ENCODE data around the gene PHACTR1. TPM values are rescaled to one million over a fixed set of nuclear protein-coding genes. Genes with fewer than 3 reads are reported as not detected.

Gene PHACTR1
- polyA plus RNA-seq, 1 of the 3 experiments (the other 2 are of a cell fraction), result 0.12 TPM

DNA sequence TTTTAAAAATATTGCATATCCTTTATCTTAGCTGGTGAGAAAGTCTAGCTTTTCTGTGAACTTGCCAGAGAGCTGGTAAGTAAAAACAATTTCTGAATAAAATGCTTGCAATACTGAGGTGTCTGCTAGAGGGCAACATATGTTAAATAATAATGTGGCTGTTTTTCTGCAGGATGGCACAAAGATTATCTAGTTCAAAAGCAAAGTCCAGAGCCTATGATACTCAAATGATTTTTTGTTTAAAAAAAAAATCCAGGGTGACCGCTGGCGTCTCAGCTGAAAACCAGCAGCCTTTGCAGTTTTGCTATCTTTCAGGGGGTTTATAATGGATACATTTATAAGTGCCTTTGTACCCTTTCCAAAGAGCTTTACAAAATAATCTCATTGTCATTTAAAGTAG is 194.9 kb downstream of the PHACTR1 start (continued):
- TF ChIP-seq TCF12 (IDR thresholded peaks at IDR 0.05) (no peak), MXI1 (IDR thresholded peaks at IDR 0.05; ENCODE audit: low read depth, low read length) (no peak)
- TF ChIP-seq, protein P1, sequence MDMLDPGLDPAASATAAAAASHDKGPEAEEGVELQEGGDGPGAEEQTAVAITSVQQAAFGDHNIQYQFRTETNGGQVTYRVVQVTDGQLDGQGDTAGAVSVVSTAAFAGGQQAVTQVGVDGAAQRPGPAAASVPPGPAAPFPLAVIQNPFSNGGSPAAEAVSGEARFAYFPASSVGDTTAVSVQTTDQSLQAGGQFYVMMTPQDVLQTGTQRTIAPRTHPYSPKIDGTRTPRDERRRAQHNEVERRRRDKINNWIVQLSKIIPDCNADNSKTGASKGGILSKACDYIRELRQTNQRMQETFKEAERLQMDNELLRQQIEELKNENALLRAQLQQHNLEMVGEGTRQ (IDR thresholded peaks at IDR 0.05; ENCODE audit: borderline replicate concordance, low read depth, low read length), result no peak
- TF ChIP-seq, protein P2, sequence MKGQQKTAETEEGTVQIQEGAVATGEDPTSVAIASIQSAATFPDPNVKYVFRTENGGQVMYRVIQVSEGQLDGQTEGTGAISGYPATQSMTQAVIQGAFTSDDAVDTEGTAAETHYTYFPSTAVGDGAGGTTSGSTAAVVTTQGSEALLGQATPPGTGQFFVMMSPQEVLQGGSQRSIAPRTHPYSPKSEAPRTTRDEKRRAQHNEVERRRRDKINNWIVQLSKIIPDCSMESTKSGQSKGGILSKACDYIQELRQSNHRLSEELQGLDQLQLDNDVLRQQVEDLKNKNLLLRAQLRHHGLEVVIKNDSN (IDR thresholded peaks at IDR 0.05; ENCODE audit: borderline replicate concordance, low read depth), result no peak

DNA sequence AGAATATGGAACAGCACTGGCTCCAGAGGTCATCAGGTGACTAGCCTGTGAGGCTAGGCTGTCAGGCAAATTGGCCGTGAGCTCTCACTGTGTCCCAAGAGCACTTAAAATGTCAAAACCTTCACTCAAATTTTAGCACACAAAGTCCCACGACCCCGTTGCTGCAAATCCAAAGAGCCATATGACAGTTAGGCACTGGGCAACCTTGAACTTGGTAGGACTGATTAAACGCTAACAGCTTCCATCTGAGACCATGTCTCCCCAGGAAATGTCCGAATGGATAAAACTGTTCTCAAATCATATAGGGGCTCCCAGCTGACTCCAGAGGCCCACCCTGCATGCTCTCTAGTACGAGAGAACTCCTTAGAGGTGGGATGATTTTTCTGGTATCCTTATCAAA is 196.6 kb downstream of the PHACTR1 start:
- WGBS (ENCODE audit: low lambda C conversion rate), result 32% methylated on average over 5 of the region's 6 CpGs
- CTCF ChIA-PET, result interaction anchor here (0.9 to 7.3 kb wide), 7 partner anchors 11 to 417 kb away, joined by 3 to 143 read pairs (median 3); partner anchors contain the start of gene TBC1D7
- Histone ChIP-seq H3K4me1 (ENCODE audit: control insufficient read depth in 1 of 2, insufficient read depth in 2 of 2, low read depth in 1 of 2, low read length in 1 of 2) (no peaks in the 10 kb centered on the region), H3K27me3 (ENCODE audit: insufficient read depth) (no peaks in the 10 kb centered on the region), H3K79me2 (ENCODE audit: insufficient read depth) (no peaks in the 10 kb centered on the region), H3F3A (replicated peaks; ENCODE audit: insufficient read depth) (no peaks in the 10 kb centered on the region), H4K20me1 (ENCODE audit: insufficient read depth) (no peaks in the 10 kb centered on the region), H3K4me2 (no peak overlapping the region), H3K36me3 (replicated peaks in 1 of 2; ENCODE audit: control insufficient read depth in 1 of 2, insufficient read depth in 2 of 2, low read length in 1 of 2) (no peaks in the 10 kb centered on the region), H3K9me3 (no peaks in the 10 kb centered on the region), H3K9me2 (no peaks in the 10 kb centered on the region), H3K4me3 (ENCODE audit: low read depth in 2 of 2, low read length in 1 of 2) (no peak overlapping the region), H3K27ac (ENCODE audit: low read depth in 2 of 2, low read length in 1 of 2) (no peak overlapping the region), H3K9ac (no peak overlapping the region), H2AFZ (ENCODE audit: low read depth) (no peak overlapping the region)
- DNase-seq, result no peak
- POLR2A ChIA-PET, result interaction anchor here (2.5 kb wide), 1 partner anchor 415 kb away, joined by 18 read pairs; the partner anchor contains the start of gene TBC1D7
- TF ChIP-seq, protein P3, sequence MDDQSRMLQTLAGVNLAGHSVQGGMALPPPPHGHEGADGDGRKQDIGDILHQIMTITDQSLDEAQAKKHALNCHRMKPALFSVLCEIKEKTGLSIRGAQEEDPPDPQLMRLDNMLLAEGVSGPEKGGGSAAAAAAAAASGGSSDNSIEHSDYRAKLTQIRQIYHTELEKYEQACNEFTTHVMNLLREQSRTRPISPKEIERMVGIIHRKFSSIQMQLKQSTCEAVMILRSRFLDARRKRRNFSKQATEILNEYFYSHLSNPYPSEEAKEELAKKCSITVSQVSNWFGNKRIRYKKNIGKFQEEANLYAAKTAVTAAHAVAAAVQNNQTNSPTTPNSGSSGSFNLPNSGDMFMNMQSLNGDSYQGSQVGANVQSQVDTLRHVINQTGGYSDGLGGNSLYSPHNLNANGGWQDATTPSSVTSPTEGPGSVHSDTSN (IDR thresholded peaks at IDR 0.05), result no peak
- TF ChIP-seq, protein P4, sequence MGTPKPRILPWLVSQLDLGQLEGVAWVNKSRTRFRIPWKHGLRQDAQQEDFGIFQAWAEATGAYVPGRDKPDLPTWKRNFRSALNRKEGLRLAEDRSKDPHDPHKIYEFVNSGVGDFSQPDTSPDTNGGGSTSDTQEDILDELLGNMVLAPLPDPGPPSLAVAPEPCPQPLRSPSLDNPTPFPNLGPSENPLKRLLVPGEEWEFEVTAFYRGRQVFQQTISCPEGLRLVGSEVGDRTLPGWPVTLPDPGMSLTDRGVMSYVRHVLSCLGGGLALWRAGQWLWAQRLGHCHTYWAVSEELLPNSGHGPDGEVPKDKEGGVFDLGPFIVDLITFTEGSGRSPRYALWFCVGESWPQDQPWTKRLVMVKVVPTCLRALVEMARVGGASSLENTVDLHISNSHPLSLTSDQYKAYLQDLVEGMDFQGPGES (IDR thresholded peaks at IDR 0.05; ENCODE audit: low read depth, low read length), result no peak
- TF ChIP-seq EP300 (IDR thresholded peaks at IDR 0.05; ENCODE audit: borderline replicate concordance in 1 of 2, low read depth in 1 of 2, low read length in 1 of 2), result no peak
- TF ChIP-seq, protein P5, sequence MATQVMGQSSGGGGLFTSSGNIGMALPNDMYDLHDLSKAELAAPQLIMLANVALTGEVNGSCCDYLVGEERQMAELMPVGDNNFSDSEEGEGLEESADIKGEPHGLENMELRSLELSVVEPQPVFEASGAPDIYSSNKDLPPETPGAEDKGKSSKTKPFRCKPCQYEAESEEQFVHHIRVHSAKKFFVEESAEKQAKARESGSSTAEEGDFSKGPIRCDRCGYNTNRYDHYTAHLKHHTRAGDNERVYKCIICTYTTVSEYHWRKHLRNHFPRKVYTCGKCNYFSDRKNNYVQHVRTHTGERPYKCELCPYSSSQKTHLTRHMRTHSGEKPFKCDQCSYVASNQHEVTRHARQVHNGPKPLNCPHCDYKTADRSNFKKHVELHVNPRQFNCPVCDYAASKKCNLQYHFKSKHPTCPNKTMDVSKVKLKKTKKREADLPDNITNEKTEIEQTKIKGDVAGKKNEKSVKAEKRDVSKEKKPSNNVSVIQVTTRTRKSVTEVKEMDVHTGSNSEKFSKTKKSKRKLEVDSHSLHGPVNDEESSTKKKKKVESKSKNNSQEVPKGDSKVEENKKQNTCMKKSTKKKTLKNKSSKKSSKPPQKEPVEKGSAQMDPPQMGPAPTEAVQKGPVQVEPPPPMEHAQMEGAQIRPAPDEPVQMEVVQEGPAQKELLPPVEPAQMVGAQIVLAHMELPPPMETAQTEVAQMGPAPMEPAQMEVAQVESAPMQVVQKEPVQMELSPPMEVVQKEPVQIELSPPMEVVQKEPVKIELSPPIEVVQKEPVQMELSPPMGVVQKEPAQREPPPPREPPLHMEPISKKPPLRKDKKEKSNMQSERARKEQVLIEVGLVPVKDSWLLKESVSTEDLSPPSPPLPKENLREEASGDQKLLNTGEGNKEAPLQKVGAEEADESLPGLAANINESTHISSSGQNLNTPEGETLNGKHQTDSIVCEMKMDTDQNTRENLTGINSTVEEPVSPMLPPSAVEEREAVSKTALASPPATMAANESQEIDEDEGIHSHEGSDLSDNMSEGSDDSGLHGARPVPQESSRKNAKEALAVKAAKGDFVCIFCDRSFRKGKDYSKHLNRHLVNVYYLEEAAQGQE (IDR thresholded peaks at IDR 0.05; ENCODE audit: low read depth, low read length), result no peak
- TF ChIP-seq RFX5 (IDR thresholded peaks at IDR 0.05; ENCODE audit: low read length), result no peak
- no peak for TF ChIP-seq SIN3A (IDR thresholded peaks at IDR 0.05; ENCODE audit: borderline replicate concordance, low read depth, low read length)
- TF ChIP-seq, protein P2 (IDR thresholded peaks at IDR 0.05; ENCODE audit: borderline replicate concordance, low read depth), result no peak
- TF ChIP-seq, protein P6, sequence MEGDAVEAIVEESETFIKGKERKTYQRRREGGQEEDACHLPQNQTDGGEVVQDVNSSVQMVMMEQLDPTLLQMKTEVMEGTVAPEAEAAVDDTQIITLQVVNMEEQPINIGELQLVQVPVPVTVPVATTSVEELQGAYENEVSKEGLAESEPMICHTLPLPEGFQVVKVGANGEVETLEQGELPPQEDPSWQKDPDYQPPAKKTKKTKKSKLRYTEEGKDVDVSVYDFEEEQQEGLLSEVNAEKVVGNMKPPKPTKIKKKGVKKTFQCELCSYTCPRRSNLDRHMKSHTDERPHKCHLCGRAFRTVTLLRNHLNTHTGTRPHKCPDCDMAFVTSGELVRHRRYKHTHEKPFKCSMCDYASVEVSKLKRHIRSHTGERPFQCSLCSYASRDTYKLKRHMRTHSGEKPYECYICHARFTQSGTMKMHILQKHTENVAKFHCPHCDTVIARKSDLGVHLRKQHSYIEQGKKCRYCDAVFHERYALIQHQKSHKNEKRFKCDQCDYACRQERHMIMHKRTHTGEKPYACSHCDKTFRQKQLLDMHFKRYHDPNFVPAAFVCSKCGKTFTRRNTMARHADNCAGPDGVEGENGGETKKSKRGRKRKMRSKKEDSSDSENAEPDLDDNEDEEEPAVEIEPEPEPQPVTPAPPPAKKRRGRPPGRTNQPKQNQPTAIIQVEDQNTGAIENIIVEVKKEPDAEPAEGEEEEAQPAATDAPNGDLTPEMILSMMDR (IDR thresholded peaks at IDR 0.05), result no peak
- no peak for TF ChIP-seq FOXJ3 (CRISPR knock-in tag; IDR thresholded peaks at IDR 0.05)
- TF ChIP-seq, protein P1 (IDR thresholded peaks at IDR 0.05; ENCODE audit: borderline replicate concordance, low read depth, low read length), result no peak
- TF ChIP-seq, protein P7, sequence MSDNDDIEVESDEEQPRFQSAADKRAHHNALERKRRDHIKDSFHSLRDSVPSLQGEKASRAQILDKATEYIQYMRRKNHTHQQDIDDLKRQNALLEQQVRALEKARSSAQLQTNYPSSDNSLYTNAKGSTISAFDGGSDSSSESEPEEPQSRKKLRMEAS (IDR thresholded peaks at IDR 0.05; ENCODE audit: low read depth), result no peak
- TF ChIP-seq, protein P8, sequence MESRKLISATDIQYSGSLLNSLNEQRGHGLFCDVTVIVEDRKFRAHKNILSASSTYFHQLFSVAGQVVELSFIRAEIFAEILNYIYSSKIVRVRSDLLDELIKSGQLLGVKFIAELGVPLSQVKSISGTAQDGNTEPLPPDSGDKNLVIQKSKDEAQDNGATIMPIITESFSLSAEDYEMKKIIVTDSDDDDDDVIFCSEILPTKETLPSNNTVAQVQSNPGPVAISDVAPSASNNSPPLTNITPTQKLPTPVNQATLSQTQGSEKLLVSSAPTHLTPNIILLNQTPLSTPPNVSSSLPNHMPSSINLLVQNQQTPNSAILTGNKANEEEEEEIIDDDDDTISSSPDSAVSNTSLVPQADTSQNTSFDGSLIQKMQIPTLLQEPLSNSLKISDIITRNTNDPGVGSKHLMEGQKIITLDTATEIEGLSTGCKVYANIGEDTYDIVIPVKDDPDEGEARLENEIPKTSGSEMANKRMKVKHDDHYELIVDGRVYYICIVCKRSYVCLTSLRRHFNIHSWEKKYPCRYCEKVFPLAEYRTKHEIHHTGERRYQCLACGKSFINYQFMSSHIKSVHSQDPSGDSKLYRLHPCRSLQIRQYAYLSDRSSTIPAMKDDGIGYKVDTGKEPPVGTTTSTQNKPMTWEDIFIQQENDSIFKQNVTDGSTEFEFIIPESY (IDR thresholded peaks at IDR 0.05; ENCODE audit: borderline replicate concordance, low read depth), result no peak

All from SK-N-SH (cell line).